ENCODE data around the gene ERH.
A peak's percentile ranks its signal among the peaks of the same experiment; 100 is the strongest.

Gene ERH

GRCh38 chr14:69351911-69352310, 46.2 kb downstream of the ERH start:
- ChIA-PET POLR2A (interaction anchor here (1.1 kb wide), 1 partner anchor 10 kb away, joined by 4 read pairs; no protein-coding TSS in a partner anchor), CTCF (interaction anchor here (1.0 to 2.0 kb wide), 6 partner anchors 9 to 109 kb away, joined by 3 to 9 read pairs (median 4); no protein-coding TSS in a partner anchor)
- TF ChIP-seq, protein P1, sequence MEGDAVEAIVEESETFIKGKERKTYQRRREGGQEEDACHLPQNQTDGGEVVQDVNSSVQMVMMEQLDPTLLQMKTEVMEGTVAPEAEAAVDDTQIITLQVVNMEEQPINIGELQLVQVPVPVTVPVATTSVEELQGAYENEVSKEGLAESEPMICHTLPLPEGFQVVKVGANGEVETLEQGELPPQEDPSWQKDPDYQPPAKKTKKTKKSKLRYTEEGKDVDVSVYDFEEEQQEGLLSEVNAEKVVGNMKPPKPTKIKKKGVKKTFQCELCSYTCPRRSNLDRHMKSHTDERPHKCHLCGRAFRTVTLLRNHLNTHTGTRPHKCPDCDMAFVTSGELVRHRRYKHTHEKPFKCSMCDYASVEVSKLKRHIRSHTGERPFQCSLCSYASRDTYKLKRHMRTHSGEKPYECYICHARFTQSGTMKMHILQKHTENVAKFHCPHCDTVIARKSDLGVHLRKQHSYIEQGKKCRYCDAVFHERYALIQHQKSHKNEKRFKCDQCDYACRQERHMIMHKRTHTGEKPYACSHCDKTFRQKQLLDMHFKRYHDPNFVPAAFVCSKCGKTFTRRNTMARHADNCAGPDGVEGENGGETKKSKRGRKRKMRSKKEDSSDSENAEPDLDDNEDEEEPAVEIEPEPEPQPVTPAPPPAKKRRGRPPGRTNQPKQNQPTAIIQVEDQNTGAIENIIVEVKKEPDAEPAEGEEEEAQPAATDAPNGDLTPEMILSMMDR (IDR thresholded peaks at IDR 0.05; ENCODE audit: control extremely low read depth, extremely low read depth, low read depth, missing control alignments), result no peak
- DNase-seq (ENCODE audit: extremely low spot score), result no peak

DNA sequence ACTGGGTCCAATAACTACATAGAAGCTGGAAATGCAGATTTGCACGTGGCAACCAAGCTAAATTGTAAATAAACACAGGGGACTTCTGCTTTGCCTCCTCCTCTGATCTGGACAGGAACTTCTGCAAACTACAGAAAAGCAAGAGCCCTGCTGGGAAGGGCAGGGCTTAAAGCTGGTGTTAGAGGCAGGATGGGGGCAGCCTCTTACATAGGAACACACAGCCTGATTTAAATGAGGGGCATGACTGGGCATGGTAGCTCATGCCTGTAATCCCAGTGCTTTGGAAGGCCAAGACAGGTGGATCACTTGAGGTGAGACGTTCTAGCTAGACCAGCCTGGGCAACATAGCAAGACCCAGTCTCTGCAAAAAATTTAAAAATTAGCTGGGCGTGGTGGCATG, 46.7 kb downstream of the ERH start:
- ChIA-PET POLR2A (interaction anchor here (1.1 to 1.2 kb wide), 2 partner anchors 11 to 38 kb away, joined by 4 to 5 read pairs; no protein-coding TSS in a partner anchor), CTCF (interaction anchor here (0.7 to 2.0 kb wide), 8 partner anchors 8 to 109 kb away, joined by 3 to 9 read pairs (median 4); no protein-coding TSS in a partner anchor)
- no peak for DNase-seq (ENCODE audit: extremely low spot score)
- TF ChIP-seq, protein P1 (IDR thresholded peaks at IDR 0.05; ENCODE audit: control extremely low read depth, extremely low read depth, low read depth, missing control alignments), result no peak

GRCh38 chr14:69350892-69351291, 47.2 kb downstream of the ERH start:
- DNase-seq (ENCODE audit: extremely low spot score), result no peak
- POLR2A ChIA-PET, result interaction anchor here (1.1 to 1.2 kb wide), 2 partner anchors 11 to 38 kb away, joined by 4 to 5 read pairs; no protein-coding TSS in a partner anchor
- TF ChIP-seq, protein P1 (IDR thresholded peaks at IDR 0.05; ENCODE audit: control extremely low read depth, extremely low read depth, low read depth, missing control alignments), result no peak
- CTCF ChIA-PET, result interaction anchor here (0.7 to 2.0 kb wide), 7 partner anchors 9 to 109 kb away, joined by 3 to 9 read pairs (median 3); no protein-coding TSS in a partner anchor

GRCh38 chr14:69349091-69349777, 48.9 kb downstream of the ERH start:
- TF ChIP-seq, protein P1 (IDR thresholded peaks at IDR 0.05; ENCODE audit: control extremely low read depth, extremely low read depth, low read depth, missing control alignments), result no peak
- ChIA-PET CTCF (interaction anchor here (2.0 kb wide), 1 partner anchor 110 kb away, joined by 7 read pairs; no protein-coding TSS in a partner anchor), POLR2A (no interaction called here)
- no peak for DNase-seq (ENCODE audit: extremely low spot score)

- TF ChIP-seq, protein P1 (IDR thresholded peaks at IDR 0.05; ENCODE audit: control extremely low read depth, extremely low read depth, low read depth, missing control alignments), result peak; percentile 50
- DNase-seq (ENCODE audit: extremely low spot score), result peak; percentile 56
- POLR2A ChIA-PET, result no interaction called here
- CTCF ChIA-PET, result interaction anchor here (0.7 to 3.1 kb wide), 12 partner anchors 10 to 213 kb away, joined by 3 to 21 read pairs (median 6); no protein-coding TSS in a partner anchor
Observed at GRCh38 chr14:69346710-69347109, 51.4 kb downstream of the ERH start.

DNA sequence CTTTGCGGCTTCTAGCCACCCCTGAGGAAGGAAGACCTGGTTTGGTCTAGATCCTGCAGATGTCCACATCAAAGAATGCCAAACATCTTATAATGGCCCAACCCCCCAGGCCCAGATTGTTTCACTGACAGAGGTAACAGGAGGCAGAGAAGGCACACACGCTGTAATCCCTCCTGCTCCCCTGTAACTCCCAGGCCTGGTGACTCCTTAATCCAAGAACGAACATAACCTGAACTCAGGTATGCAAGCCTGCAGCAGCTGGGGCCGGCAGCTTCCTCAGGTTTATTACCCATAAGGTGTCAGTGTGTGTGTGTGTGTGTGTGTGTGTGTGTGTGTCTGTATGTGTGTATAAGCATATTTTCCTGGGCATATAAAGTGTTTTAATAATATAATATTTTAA, 52.7 kb downstream of the ERH start:
- TF ChIP-seq, protein P1 (IDR thresholded peaks at IDR 0.05; ENCODE audit: control extremely low read depth, extremely low read depth, low read depth, missing control alignments), result no peak
- POLR2A ChIA-PET, result no interaction called here
- DNase-seq (ENCODE audit: extremely low spot score), result no peak
- CTCF ChIA-PET, result interaction anchor here (0.8 to 2.2 kb wide), 4 partner anchors 16 to 114 kb away, joined by 3 to 10 read pairs (median 3); no protein-coding TSS in a partner anchor

Measured in GM10248 (cell line).